ENCODE results near the gene NHERF2.
"Not testable (repeated sequence)": the region's sequence is repeated elsewhere in the genome, so short reads cannot be mapped to it uniquely, and the experiment has no call there.

Gene NHERF2

GRCh38 chr16:2007081-2007836 is 19.4 kb upstream of the NHERF2 start:
- no peak for DNase-seq (ENCODE audit: low read depth)

GRCh38 chr16:2008009-2008526 is 18.6 kb upstream of the NHERF2 start:
- peak; percentile 74 for DNase-seq (ENCODE audit: low read depth)

DNA sequence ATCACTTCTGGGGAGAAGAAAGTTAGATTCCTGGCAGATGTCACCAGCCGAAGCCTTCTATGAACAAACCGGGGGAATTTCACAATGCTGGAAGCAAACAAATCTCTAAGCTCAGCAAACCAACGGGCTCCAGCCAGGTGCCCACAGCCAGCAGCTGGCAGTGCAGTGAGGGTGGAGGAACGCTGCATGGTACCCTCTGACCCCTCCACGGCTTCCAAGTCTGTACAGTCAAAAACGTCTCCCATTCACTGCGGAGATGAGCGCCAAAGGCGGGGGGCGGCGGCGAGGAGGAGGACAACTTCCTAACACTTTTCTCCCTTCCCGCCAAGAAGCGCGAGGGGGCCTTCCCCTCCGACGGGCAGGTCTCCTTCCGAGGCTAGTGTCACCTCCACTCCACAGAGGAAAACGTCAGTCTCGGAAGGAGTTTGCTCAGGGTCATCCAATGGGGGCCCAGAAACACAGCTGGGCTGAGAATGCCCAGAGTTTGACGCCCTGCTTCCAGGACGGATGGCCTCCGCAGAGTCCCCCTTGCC is 18.0 kb upstream of the NHERF2 start:
- no peak for DNase-seq (ENCODE audit: low read depth)

- DNase-seq (ENCODE audit: low read depth), result no peak
Observed at GRCh38 chr16:2009164-2009711, 17.5 kb upstream of the NHERF2 start.

- DNase-seq (ENCODE audit: low read depth), result peak; percentile 82
Observed at GRCh38 chr16:2009791-2010510, 16.8 kb upstream of the NHERF2 start, which contains the start of gene ZNF598. TSS of gene ZNF598 (minus strand) at chr16:2009821.

DNA sequence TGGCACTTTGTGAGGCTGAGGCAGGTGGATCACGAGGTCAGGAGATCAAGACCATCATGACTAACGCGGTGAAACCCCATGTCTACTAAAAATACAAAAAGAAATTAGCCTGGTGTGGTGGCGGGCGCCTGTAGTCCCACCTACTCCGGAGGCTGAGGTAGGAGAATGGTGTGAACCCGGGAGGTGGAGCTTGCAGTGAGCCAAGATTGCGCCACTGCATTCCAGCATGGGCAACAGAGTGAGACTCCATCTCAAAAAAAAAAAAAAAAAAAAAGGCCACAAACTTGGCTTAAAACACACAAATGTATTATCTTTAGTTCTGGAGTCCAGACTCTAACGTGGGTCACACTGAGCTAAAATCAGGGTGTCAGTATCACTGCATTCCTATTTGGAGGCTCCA is 15.0 kb upstream of the NHERF2 start:
- DNase-seq (ENCODE audit: low read depth), result not testable (repeated sequence)

GRCh38 chr16:2013527-2013926 is 13.2 kb upstream of the NHERF2 start:
- no peak for DNase-seq (ENCODE audit: low read depth)

GRCh38 chr16:2015117-2015946 is 11.4 kb upstream of the NHERF2 start:
- DNase-seq (ENCODE audit: low read depth), result no peak

- no peak for DNase-seq (ENCODE audit: low read depth)
Observed at GRCh38 chr16:2015947-2016208, 10.8 kb upstream of the NHERF2 start.

DNA sequence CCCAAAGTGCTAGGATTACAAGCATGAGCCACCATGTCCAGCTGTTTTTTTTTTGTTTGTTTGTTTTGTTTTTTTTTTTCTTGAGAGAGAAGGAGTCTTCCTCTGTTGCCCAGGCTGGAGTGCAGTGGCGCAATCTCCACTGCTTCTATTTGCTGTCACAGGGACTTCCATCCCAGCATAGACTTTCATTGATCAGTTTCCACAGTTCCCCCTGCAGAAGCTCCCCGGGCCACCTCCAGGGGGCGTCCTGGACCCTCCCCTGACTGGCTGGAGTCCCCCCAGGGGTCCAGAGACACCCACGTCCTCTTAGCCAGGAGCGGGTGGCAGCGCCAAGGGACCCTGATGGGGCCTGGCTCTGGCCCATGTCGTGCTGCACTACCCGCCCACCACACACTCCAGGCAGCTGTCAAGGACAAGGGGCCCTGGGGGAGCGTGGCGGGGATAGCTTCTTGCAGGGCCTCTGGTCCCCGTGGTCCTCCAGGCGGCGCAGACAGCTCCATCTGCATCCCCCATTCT is 10.2 kb upstream of the NHERF2 start:
- DNase-seq (ENCODE audit: low read depth), result no peak

- DNase-seq (ENCODE audit: low read depth), result no peak
Observed at GRCh38 chr16:2019518-2019920, 7.2 kb upstream of the NHERF2 start, which contains the start of gene NPW. TSS of gene NPW (plus strand) at chr16:2019785.

- no peak for DNase-seq (ENCODE audit: low read depth)
Observed at GRCh38 chr16:2019921-2020831, 6.5 kb upstream of the NHERF2 start.

GRCh38 chr16:2022723-2023091 is 4.0 kb upstream of the NHERF2 start:
- DNase-seq (ENCODE audit: low read depth), result no peak

GRCh38 chr16:2023092-2024031 is 3.3 kb upstream of the NHERF2 start:
- DNase-seq (ENCODE audit: low read depth), result peak; percentile 69

DNA sequence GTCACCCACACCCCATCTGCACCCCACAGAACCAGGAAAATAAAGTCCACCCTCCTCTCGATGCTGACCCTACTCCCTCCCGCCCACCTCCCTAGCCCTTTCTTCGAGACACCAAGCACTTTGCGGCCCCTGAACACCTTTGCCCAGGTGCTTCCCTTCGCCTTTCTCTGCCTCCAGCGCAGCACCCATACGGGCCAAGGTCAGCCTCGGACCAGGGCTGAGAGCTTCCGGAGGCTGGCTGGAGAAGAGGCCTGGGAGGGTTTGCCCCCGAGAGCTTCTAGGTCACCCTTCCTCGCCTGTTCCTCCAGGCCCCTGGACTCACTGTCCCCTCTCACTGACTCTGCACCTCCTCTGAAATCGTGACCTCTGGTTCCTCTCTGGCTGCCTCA is 2.7 kb upstream of the NHERF2 start:
- DNase-seq (ENCODE audit: low read depth), result no peak

- no peak for DNase-seq (ENCODE audit: low read depth)
Observed at GRCh38 chr16:2025251-2025650, 1.5 kb upstream of the NHERF2 start.

- DNase-seq (ENCODE audit: low read depth), result no peak
Observed at GRCh38 chr16:2025878-2026460, 733 bp upstream of the NHERF2 start.

DNA sequence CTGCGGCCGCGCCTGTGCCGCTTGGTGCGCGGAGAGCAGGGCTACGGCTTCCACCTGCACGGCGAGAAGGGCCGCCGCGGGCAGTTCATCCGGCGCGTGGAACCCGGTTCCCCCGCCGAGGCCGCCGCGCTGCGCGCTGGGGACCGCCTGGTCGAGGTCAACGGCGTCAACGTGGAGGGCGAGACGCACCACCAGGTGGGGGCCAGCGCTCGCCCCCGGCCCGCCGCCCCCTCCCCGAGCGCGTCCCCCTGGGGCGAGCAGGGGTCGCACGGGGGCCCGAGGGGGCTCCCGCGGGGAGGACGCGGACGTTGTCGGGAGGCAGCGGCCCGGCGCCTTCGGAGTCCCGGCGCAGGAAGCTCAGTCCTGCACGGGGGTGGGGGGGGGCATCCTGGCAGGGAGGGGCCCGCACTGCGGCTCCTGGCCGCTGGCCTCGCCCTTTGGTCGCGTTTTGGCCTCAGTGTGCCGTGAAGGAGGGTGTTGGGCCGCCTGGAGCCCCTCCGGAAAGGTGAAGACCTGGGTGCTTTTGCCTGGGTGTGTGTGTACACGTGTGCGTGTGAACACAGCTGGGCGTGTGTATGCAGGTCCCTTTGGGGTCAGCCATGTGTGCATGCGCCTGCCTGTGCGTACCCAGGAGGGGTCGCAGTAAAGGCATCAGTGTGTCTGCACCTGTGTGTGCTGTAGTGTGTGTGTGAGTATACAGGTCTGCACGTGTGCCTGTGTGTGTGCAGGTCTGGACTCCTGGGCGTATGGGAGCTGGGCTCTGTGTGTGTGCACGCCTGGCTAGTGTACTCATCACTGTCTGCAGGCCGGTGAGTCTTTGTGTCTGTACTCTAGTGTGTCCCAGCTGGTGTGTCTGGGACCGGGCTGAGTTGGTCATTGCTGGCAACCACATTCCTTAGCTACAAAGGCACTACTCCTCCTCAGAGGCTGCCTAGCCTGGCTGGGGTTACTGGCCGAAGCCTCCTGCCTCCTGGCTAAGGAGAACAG is 615 bp downstream of the NHERF2 start:
- DNase-seq (ENCODE audit: low read depth), result no peak
